22Rv1 (cell line): ENCODE measurements around the gene DLG5.

Source experiments
- ZFX ChIP-seq: fragments of 450-650 bp; IDR thresholded peaks from 2 replicates; pipeline ENCODE4 v1.6.1; 2017; ENCODE audit warnings: antibody characterized with exemption, borderline replicate concordance
- TF ChIP-seq, protein P1 (sequence below): fragments of 450-650 bp; IDR thresholded peaks from 2 replicates; pipeline ENCODE4 v1.5.1; 2017; ENCODE audit warnings: mild to moderate bottlenecking

DNA sequence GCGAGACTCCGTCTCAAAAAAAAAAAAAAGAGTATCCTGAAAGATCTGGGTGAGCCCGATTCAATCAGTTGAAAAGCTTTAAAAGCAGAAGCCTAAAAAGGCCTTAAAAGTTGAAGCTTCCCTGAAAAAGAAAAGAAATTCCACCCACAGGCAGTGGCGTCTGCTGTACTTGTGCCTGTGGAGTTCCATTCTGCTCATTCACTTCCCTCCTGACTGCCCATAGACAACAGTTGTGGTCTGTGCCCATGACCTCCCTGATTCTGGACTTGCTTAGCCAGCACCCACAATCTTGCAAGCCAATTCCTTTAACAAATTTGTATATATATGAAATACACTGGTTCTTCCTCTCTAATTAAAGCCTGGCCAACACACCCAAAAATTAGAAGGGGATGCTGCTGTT is 141.7 kb downstream of the DLG5 start:
- TF ChIP-seq, protein P1, sequence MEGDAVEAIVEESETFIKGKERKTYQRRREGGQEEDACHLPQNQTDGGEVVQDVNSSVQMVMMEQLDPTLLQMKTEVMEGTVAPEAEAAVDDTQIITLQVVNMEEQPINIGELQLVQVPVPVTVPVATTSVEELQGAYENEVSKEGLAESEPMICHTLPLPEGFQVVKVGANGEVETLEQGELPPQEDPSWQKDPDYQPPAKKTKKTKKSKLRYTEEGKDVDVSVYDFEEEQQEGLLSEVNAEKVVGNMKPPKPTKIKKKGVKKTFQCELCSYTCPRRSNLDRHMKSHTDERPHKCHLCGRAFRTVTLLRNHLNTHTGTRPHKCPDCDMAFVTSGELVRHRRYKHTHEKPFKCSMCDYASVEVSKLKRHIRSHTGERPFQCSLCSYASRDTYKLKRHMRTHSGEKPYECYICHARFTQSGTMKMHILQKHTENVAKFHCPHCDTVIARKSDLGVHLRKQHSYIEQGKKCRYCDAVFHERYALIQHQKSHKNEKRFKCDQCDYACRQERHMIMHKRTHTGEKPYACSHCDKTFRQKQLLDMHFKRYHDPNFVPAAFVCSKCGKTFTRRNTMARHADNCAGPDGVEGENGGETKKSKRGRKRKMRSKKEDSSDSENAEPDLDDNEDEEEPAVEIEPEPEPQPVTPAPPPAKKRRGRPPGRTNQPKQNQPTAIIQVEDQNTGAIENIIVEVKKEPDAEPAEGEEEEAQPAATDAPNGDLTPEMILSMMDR, result no peak
- TF ChIP-seq ZFX, result no peak
